ENCODE results near the gene MCM3AP.

MCM3AP gene

DNA sequence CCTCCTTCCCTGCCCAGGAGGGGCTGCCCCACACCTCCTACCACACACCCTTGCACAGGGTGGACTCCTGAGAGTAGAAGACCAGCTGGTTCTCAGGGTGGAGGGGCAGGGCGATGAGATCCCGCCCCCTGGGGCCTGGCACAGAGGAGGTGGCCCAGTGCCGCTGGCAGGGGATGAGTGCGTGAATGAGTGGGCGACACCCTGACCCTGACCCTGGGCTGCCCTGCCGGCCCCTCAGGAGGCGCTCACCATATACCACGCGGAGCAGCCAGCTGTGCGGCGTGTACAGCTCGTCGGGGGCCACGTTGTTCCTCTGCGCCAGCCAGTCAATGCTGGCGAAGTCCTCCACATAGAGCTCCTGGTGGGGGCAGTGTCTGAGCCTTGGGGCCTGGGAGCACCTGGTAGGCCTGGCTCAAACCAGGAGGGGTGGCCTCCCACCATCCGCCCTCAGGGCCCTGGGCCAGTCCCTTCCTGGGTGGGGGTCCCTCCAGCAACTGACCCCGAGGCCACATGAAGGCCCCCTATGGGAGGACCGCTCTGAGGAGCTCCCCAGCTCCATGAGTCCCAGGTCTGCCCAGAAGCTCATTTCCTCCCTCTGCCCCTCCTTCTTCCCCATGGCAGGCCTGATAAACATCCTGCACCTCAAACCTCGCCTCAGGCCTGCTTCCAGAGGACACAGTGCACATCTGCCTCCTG is 69.8 kb downstream of the MCM3AP start:
- DNase-seq = no peak

DNA sequence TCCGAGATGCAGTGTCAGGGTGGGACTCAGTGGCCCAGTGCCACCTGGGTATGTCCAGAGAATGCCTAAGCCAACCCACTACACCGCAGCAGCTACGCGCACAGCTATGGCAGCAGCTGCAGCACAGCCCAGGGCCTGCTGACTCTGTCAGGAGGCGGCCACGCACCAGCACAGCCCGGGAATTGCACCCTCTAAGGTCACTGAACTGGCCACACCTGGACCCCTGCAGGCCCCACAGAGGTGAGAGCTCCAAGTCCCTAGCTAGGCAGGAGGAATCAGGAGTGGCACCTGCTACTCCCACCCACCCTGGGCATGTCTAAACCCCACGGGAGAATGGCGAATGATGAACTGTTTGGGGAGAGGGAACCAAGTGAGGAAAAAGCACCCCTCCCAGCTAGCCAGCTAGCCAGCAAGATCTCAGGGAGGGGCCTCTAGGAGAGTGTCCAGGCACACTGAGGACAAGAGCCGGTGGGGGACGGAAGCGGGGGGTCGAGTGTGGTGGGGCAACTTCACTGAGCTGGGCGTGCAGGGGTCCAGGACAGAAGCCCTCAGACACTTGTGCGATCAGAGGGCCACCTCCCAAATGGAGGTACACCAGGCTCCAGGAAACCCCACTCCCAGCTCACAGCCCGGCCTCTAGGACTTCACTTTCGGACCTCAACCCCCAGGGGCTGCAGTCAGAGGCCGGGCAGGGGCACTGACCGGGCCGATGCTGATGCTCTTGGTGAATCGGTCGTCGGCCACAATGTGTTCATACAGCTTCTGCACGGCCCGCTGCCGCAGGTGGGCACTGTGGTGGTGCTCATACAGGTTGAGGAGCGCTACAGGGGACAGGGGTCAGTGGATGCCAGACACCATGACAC is 70.7 kb downstream of the MCM3AP start:
- DNase-seq = no peak

DNA sequence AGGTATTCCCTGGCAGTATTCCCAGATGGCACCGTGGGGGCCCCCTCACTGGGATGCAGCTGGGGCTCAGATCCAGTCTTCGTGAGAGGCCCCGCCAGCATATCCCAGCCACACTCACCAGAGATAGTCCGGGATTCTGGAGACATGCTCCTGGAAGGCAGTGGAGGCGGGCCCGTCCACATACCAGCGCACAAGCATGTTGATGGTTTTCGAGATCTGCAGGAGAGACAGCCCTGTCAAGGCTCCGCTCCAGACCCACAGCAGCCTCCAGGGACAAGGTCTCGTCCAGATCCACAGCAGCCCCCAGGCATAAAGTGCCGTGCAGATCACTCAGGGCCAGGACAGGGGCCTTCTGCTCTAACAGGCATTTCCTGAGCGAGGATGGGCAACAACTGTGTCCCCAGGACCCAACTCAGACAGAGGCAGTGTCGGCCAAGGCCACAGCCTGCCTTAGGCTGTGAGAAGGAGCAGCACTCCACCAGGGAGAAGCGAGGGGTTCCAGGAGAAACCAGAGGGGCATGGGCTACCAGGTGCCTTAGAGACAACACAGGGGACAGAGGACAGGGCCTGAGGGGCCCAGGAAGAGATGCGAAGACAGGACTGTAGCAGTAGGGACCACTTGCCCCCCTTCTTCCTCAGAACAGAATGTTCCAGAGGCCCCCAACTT is 71.7 kb downstream of the MCM3AP start:
- DNase-seq = no peak

GRCh38 chr21:46212721-46213484 is 72.5 kb downstream of the MCM3AP start:
- no peak for DNase-seq

DNA sequence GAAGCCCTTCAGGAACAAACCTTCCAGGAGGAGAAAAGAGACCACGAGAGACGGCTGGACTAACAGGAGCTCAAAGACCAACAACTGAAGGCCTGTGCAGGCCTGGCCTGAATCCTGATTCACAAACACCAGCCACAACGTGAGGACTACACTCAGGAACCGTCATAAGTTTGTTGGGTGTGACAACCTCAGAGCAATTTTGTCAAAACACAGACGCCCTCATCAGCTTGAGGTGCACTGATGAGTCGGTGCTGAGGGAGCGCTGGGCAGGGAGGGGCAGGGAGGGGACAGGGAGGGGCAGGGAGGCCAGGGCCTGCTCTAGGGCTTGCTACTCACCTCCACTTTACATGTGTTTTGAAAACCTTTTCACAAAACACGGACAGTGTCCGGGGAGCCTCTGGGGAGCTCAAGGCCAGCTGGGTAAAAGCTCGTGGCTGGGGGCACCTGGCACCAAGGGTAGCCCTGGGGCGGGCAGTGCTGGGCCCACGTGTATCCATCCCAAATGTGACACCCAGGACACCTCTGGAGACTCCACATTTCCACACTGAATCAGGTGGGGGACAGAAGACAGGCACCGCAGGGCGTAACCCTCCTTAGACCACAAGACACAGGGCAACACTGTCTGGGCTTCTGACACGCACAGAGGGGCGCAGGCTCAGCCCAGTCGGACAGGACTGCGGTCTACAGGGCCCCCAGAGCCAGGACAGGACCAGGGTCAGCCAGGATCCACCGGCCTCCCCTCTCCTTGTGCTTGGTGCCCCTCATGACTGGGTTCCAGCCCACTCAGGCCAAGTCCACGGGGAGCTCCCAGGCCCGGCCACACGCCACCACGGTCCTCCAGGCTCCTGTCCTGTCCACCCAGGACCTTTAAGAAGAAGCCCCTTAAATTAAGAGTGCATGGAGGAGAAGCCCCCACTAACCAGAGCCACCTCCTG is 73.4 kb downstream of the MCM3AP start:
- no peak for DNase-seq

- no peak for DNase-seq
These were observed 74.0 kb downstream of the MCM3AP start for GRCh38 chr21:46211376-46211775.

- DNase-seq = no peak
These were observed 74.9 kb downstream of the MCM3AP start for GRCh38 chr21:46210378-46211136.

- no peak for DNase-seq
These were observed 76.4 kb downstream of the MCM3AP start for GRCh38 chr21:46208761-46209721.

DNA sequence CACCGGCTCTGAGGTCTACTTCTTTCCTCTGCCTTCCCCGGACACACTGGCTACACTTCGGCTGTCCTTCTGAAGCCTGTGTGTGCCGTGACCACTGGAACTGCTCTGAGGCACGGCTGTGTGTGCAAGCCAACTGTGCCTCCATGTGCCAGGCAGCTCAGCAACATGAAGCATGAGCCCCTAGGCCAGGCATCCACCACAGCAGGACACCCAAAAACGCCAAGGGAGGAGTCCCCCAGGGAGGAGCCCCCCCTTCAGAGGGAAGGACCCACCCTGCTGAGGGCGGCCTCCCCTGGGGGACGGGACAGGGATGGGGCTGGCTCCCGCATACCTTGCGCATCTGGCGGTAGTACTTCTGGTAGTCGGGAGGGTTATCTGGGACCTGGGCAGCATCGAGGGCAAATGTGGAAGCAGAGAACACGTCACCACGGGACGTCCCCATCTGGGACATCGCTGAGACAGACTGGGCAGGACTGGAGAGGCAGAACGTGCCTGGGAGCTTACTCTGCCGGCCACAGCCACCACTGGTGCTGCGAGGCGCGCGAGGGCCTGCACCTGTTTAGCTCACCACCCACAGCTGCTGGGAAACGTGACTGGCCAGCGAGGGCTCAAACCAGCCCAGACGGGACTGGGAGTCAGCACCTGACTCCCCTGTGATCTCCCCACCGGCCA is 77.4 kb downstream of the MCM3AP start:
- no peak for DNase-seq

- no peak for DNase-seq
These were observed 78.1 kb downstream of the MCM3AP start for GRCh38 chr21:46207006-46207919.

GRCh38 chr21:46206163-46207005 is 79.0 kb downstream of the MCM3AP start:
- DNase-seq = no peak

GRCh38 chr21:46205766-46206162 is 79.6 kb downstream of the MCM3AP start:
- DNase-seq = no peak

DNA sequence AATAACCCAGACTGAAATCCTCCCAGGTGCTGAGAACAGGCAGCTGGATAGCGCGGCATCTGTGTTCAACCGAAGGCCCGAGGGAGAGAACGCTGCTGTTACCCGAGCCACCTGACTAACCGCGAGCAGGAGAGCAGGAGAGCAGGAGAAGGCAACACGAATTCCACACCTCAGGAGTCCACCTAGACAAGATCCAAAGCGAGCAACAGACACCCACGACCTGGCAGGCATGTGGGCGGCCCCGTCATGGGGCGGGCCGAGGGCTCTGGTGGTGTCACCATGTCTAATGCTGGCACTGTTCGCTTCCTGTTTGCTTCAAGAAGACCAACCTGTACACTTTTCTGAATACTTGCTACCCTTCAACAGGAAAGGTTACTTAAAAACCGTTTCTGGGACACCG is 80.2 kb downstream of the MCM3AP start:
- DNase-seq = no peak

DNA sequence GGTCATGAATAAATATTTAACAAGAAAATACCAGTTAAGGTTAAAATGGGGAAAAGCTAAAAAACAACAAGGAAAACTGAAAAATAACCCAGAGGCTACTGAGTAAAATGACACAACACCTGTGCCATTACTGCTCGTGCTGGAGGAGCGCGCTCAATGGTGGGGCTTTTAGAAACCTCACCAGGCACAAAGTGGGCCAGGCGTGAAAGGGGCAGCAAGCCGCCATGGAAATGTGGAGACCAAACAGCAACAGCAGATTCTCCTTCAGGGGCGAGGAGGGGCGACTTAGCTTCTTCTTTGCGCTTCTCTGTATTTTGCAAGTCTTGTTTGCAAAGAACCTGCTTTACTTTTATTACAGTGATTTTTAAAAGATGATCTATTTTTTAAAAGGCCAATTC is 82.2 kb downstream of the MCM3AP start:
- DNase-seq = no peak

DNA sequence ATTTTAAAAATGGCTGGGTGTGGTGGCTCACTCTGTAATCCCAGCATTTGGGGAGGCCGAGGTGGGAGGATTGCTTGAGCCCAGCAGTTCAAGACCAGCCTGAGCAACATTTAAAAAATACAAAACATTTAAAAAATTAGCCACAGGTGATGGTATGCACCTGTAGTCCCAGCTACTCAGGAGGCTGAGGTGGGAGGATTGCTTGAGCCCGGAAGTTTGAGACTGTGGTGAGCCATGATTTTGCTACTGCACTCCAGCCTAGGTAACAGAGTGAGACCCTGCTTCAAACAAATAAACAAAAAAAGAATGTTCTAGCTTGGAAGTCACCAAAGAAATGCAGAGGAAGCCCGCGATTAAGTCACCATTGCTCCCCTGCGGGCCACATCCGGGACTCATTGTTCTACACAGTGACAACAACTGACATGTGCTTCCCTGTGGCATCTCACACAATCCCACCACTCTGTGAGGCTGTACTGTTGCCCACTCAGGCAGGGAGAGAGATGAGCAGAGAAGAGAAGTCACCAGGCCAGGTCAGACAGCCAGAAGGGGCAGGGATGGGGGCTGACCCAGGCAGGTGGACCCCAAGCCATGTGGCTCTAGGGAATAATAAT is 82.7 kb downstream of the MCM3AP start:
- DNase-seq = no peak

All from eye (tissue), 1 donor.